SW 1271 (cell line): ENCODE data around the gene NGB.

Experiments
- DNase-seq, 2 experiments: peaks; one replicate each; lab custom pipeline; 2025; lab: John Stamatoyannopoulos, UW

NGB gene

GRCh38 chr14:77230914-77231313 is 40.1 kb downstream of the NGB start:
- no peak for DNase-seq

DNA sequence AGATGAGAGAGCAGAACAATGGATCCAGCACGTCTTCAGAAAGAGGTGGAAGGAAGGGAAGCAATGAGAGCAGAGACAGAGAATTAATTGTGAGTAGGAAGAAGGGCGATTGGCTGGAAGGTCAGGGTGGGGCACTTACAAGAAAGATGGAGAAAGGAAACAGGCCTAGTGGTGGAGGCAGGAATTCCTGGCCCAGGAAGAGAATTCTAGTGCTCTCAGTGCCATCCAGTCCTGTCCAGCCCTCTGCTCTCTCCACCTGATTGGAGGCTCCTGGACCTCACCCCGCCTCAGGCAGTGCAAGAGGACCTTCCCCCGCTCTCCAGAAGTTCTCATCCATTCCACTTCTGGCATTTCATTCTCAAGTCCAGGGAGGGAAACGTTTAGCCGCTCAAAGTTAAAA is 43.0 kb downstream of the NGB start:
- no peak for DNase-seq

- DNase-seq, result no peak
Observed at GRCh38 chr14:77225892-77226557, 45.0 kb downstream of the NGB start.

- DNase-seq, result no peak
Observed at GRCh38 chr14:77225254-77225653, 45.8 kb downstream of the NGB start.

DNA sequence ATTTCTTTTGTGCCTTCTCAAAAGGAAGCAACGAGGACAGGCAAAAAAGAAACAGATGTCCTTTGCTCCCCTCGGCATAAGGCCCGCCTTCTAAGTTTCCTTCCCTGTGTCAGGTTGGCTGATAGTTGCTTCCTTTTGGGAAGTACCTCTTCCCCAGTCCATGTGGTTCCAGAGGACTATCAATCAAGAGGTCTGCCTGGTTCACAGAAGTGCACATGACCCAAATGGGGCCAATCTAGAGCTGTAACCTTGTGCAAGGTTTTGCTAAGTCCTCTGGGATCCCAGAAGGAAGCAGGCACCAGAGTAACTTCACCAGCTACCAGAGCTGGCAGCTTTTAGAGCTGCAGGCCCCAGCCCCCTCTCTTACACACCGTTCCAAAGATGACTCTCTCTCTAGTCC is 46.8 kb downstream of the NGB start:
- no peak for DNase-seq

GRCh38 chr14:77222546-77223225 is 48.3 kb downstream of the NGB start:
- DNase-seq, result no peak

DNA sequence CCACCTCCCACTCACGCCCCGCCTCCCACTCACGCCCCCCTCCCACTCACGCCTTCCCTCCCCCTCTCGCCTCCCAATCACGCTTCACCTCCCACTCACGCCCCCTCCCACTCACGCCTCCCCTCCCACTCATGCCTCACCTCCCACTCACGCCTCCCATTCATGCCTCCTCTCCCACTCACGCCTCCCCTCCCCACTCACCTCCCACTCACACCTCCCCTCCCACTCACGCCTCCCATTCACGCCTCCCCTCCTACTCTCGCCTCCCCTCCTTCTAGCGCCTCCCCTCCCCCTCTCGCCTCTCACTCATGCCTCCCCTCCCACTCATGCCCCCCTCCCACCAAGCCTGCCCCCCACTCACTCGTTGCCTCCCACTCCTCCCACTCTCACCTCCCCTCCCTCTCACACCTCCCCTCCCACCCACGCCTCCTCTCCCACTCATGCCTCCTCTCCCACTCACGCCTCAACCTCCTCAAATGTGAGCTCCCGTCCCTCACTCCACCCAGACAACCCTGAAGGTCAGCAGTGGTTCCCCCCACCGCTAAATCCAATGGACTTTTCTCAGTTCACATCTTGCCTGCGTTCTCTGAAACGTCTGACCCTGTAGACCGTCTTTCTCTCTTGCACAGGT is 49.6 kb downstream of the NGB start:
- DNase-seq, result no peak

DNA sequence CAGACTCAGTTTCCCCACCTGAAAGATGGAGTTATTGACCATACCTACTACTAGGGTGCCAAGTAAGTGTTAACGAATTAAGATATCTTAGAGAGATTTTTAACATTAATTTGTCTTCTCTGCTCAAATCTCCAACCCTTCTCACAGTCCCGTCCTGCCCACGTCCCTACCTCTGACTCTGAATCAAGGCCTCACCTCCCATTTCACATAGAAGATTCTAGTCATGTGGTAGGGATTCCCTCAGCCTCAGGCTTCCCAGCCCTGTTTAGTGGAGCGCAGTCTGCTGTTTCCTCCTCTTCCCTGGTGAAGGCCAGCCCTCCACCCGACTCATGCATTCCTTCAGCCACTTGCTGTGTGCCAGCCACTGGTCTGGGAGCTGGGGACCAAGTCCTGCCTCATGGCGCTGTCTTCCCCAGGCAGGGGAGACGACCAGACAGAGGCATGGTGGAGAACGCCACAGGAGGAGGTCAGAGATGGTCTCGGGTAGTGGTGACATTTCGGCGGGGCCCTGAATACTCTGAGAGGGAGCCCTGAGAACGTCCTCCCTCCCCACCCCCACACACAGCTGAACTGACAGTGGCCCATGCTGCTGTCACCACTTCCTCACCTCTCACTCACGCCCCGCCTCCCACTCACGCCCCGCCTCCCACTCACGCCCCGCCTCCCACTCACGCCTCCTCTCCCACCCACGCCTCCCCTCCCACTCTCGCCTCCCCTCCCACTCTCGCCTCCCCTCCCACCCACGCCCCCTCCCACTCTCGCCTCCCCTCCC is 50.6 kb downstream of the NGB start:
- no peak for DNase-seq

- DNase-seq, result no peak
Observed at GRCh38 chr14:77219591-77219990, 51.4 kb downstream of the NGB start.

DNA sequence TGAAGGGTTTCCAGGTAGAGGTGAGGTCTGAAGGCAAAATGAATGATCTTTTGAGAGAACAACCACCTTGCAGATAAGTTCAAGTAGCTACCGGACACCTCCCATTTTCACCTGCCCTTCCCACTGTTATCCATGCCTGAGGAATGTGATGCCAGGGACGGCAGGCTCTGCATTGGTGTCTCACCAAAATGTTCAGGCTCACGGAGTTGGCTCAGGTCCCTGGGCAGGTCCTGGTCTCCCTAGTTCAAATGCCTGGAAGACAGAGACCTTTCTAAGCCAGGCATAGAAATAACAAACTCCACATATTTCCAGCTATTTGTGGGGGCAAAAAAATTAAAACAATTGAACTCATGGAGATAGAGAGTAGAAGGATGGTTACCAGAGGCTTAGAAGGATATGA is 53.5 kb downstream of the NGB start:
- DNase-seq, result no peak
